GM19438 (cell line): ENCODE measurements around the gene RFPL1.
"Not testable (repeated sequence)": the region's sequence is repeated elsewhere in the genome, so short reads cannot be mapped to it uniquely, and the experiment has no call there.

ENCODE experiments used
- ATAC-seq: cut with Tn5 transposase; IDR thresholded peaks from one replicate; pipeline ENCODE4 v1.9.1; 2021; ENCODE audit warnings: low read depth; ENCODE audit not compliant: unreplicated experiment

RFPL1 gene

DNA sequence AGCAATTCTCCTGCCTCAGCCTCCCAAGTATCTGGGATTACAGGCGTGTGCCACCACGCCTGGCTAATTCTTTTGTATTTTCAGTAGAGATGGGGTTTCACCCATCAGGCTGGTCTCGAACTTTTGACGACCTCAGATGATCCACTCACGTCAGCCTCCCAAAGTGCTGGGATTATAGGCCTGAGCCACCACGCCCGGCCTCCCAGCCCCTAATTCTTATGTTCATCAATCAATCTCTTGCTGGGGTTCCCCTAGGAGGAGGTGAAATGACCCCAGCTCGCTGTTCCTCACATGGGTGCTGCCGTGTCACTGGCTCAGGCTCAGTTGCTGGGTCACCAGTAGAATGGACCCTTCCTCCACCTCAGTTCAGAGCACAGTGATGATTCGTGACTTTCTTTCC lies at the start of gene RFPL1:
TSS of gene RFPL1 (plus strand) at position 301 of the 400 bp plus-strand sequence.
- ATAC-seq = not testable (repeated sequence)

DNA sequence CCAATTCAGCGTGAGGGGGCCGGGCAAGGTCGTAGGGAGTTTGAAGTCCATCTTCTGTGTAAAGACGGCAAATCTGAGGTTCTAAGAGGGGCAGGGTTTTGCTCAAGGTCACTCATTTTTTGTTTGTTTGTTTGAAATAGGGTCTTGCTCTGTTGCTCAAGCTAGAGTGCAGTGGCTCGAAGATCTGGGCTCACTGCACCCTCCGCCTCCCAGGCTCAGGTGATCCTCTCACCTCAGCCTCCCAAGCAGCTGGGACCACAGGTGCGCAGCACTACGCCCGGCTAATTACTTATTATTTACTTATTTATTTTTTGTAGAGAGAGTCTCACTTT lies 49.7 kb upstream of the RFPL1 start:
- ATAC-seq = peak; percentile 7

DNA sequence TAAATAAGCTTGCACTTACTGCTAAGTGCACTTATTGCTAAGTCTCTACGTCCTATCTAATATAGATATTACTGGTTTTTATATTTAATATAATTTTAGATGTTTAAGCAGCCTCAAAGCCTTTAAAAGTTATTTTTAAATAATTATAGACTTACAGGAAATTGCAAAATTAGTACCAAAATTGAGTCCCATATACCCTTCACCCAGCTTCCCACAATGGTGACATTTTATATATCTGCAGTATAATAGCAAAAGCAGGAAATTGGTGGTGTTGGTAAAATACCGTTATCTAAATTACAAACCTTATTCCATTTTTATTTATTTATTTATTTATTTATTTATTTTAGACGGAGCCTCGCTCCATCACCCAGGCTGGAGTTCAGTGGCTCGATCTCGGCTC lies 48.1 kb upstream of the RFPL1 start:
- no peak for ATAC-seq

- no peak for ATAC-seq
Measured at GRCh38 chr22:29391546-29391945, 46.8 kb upstream of the RFPL1 start.

DNA sequence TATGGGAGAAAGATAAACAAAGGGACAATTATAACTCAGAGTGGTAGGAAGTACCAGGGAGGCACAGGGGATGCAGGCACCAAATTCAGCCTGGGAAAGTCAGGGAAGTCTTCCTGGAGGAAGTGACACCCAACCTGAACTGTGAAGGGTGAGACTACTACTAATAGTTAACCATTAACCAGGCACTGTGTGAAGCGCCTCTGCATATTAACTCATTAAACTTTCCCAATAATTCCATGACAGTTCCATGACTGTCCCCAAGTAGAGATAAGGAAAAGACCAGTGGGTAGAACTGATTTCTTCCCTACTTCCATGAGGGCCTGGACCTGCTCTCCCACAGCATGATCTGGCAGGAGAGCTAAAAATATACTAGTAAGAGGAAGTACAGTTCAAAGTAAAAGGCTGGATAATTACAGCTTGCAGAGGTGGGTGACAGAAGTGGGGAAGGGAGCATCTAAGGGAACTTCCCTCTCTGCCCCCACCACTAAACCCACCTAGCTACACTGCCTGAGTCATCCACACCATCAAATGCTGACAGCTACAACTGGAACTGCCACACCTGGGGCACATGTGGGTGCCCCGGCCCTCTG lies 45.3 kb upstream of the RFPL1 start:
- no peak for ATAC-seq

DNA sequence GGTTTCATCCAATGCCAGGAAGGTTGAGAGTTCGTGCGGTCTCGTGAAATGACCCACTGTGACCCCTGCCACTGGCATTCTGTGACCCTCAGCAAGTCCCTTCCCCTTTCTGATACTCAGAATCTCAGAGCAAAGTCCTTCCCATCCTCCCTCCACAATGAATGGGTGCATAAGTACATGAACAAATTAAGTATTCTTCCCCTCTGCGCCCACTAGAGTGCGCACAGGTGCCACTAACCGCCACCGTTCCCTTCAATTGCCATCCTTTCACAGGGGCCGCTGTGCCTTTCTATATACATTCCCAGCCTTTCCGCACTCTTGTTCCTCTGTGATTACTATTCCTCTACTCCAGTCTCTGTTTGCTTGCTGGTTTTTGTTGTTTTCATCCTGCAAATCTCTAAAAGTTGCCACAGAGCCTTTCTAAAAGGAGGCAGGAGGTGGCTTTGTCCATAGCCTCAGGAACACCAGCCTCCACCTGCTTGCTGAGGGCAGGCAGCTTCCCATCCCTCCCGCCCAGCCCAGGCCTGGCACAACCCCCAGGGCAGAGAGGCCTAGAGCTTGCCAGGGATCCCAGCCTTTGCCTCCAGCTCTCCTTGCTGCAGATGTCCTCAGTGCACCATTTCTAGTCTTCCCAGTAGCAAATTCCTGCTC lies 43.3 kb upstream of the RFPL1 start:
- no peak for ATAC-seq

- no peak for ATAC-seq
Measured at GRCh38 chr22:29396126-29396525, 42.3 kb upstream of the RFPL1 start.

- no peak for ATAC-seq
Measured at GRCh38 chr22:29397791-29398190, 40.6 kb upstream of the RFPL1 start.

GRCh38 chr22:29400576-29400975 lies 37.8 kb upstream of the RFPL1 start:
- no peak for ATAC-seq

- not testable (repeated sequence) for ATAC-seq
Measured at GRCh38 chr22:29401538-29401937, 36.8 kb upstream of the RFPL1 start.

DNA sequence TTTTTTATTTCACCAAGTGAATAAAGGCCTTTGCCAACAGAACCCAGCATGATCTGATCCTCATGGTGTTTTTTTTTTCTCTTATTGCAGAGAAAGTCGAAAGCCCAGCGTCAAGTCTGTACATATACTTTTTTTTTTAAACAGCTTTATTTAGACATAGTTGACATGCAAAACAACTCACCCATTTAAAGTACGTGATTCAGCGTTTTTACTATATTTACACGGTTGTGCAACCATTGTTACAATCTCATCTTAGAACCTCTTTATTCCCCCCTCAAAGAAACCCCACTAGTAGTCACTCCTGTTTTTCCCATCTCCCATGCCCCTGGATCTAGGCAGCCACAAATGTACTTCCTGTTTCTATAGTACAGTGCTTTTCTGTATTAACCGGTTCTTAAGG lies 29.4 kb upstream of the RFPL1 start:
- no peak for ATAC-seq

- ATAC-seq = peak; percentile 78
Measured at GRCh38 chr22:29411569-29412211, 26.7 kb upstream of the RFPL1 start.

DNA sequence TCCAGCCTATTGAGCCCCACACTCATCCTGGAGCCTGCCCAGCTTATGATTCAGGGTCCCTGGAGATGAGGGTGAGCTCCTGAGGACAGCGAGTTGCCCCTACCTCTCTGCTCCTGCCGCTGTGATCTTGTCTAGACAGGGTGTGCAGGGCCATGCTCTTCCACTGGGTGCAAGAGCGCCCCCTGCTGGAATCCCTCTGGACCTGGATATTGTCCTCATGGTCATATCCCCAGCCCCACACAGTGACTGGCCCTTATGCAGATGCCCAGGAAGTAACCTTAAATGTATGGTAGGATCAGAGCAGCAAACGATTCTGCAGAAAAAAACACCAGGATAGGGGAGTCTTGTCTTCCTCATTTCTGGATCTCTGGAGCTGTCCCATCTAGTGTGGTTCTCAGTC lies 25.6 kb upstream of the RFPL1 start:
- not testable (repeated sequence) for ATAC-seq

- ATAC-seq = not testable (repeated sequence)
Measured at GRCh38 chr22:29414951-29415591, 23.3 kb upstream of the RFPL1 start.

DNA sequence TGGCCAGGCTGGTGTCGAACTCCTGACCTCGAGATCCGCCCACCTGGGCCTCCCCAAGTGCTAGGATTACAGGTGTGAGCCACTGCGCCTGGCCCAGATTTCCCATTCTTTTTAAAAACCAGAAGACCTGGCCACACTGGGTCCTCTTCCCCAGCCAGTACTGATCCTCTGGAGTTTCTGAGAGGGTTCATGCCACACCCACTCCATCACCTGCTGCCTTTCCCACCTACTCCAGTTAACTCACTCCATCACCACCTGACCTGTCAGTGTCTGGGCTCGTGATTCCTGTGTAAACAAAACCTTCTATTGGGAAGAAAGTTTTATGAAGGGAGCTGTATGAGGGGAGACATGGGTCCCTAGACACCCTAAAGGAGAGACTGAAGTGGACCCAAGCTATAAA lies 19.7 kb upstream of the RFPL1 start:
- ATAC-seq = not testable (repeated sequence)

DNA sequence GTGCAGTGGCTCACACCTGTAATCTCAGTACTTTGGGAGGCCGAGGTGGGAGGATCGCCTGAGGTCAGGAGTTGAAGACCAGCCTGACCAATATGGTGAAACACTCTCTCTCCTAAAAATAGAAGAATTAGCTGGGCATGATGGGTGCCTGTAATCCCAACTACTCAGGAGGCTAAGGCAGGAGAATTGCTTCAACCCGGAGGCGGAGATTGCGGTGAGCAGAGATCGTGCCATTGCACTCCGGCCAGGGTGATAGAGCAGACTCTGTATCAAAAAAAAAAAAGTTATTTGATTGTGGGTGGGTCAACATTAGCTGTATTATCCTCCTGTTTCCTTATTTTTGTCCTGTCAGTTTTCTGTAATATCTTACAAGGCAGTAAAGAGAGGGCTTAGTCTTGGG lies 11.9 kb upstream of the RFPL1 start:
- no peak for ATAC-seq

- ATAC-seq = no peak
Measured at GRCh38 chr22:29427176-29427760, 11.1 kb upstream of the RFPL1 start.

- no peak for ATAC-seq
Measured at GRCh38 chr22:29431986-29432385, 6.4 kb upstream of the RFPL1 start.

DNA sequence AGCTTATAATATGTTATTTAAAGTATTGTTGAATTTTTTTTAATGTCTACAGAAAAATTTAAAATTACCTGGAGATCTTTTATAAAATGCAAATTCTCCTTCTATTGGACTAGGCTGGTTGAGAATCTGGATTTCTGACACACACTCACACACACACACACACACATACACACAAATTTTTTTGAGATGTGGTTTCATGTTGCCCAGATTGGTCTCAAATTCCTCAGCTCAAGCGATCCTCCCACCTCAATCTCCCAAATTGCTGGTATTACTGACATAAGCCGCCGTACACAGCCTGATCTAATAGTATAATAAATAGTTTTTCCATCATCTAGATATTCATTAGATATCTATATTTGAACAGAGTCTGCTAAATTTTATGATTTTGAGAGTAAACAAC lies 4.5 kb upstream of the RFPL1 start:
- ATAC-seq = no peak

GRCh38 chr22:29434288-29434687 lies 4.1 kb upstream of the RFPL1 start:
- no peak for ATAC-seq
